NCI-H146 treated with DMSO at 0.1 percent for 48 hours (cell line): ENCODE measurements around the gene HVCN1.
"Not testable (repeated sequence)": the region's sequence is repeated elsewhere in the genome, so short reads cannot be mapped to it uniquely, and the experiment has no call there.

Experiments
- DNase-seq: peaks from one replicate; lab custom pipeline; 2025; ENCODE audit not compliant: unreplicated experiment; lab: John Stamatoyannopoulos, UW

HVCN1 gene

GRCh38 chr12:110668480-110669192 is 20.3 kb downstream of the HVCN1 start:
- no peak for DNase-seq

DNA sequence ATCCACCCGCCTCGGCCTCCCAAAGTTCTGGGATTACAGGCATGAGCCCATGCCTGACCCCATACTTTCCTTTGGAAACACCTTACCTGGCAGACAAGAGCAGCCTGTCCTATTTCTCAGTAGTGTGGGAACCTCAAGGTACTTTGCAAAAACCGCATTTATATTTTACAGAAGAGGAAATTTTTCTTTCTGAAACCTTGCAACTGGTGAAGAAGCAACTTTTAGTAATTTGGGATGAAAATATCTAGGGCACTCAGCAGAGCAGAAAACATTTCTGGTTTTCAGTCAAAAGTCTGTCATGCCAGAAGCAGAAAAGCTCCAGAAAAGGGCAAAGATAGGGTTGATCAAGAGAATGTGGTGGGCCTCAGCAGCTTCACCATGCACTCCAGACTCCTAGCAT is 21.2 kb downstream of the HVCN1 start:
- no peak for DNase-seq

DNA sequence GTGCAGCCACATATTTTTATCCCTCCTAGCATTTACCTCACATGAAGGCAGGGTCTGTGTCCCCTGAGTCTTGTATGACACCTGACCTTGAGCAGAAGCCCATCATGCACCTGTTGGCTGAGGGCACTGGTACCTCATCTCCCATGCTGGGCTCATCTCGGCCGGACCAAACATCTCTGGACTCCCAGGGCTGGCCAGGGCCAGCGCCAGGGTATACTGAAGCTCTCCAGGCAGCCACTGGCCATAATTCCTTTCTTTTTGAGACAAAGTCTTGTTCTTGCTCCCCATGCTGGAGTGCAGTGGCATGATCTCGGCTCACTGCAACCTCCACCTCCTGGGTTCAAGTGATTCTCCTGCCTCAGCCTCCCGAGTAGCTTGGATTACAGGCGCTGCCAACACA is 22.0 kb downstream of the HVCN1 start:
- DNase-seq = no peak

DNA sequence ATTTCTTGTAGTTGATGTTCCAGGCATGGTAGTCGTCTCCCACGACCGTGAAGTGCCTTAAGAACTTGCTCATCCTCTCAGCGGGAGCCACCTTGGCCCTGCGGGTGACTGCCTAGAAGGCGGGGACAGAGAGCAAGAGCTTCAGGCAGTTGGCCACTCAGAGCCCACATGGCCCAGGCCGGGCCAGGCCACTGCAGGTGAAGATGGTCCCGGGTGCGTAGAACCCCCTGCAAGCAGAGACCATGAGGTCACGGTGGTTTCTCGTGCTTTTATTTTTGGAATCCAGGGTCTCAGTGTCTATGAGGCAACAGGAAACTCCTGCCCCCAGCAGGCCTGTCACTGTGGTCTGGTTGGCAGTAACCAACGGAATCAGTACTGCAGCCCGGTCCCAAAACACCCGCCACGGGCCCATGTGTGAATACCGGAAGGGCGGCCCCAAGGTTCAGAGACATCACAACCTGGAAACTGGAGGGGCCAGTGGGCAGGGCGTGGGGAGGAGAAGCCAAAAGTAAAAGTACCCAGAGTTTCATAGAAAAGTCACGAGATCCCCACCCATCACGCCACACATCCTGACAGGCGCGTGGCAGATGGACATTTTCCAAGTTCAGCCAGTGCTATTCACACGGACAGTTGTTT is 27.5 kb downstream of the HVCN1 start:
- no peak for DNase-seq

GRCh38 chr12:110658878-110659277 is 30.0 kb downstream of the HVCN1 start:
- DNase-seq = no peak

DNA sequence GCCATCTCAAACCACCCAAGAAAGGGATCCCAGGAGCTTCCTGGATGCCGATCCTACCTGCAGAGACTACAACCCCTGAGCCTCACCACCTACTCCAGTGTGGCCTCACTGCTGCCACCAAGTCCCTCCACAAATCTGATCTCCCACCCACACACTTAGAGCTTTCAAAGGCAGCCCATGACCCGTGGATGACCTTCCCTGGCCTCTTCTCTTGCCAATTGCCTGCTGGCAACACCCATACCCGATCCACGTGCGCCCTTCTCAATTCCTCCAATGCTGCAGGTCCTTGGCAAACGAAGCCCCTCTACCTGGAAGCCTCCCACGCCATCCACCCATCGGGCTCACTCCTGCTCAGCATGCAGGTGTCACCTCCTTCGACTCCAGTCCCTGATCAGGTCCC is 30.7 kb downstream of the HVCN1 start:
- DNase-seq = no peak

DNA sequence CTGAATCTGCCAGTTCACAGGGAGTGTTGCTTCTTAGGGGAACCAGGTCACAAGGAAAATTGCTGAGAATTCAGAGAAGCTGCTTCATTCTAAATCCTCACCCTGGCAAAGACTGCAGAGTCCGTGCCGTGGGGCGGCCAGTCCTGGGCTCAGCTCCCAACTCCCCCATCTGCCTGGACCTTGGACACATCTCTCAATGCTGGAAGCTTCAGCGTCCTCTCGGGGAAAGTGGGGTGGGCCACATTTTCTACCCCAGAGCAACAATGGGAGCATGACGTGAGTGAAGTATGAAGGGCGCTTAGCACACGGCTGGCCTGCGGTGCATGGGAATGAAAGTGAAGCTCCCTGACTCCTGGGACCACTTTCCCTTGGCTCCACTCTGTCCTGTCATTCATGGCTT is 31.2 kb downstream of the HVCN1 start:
- DNase-seq = no peak

DNA sequence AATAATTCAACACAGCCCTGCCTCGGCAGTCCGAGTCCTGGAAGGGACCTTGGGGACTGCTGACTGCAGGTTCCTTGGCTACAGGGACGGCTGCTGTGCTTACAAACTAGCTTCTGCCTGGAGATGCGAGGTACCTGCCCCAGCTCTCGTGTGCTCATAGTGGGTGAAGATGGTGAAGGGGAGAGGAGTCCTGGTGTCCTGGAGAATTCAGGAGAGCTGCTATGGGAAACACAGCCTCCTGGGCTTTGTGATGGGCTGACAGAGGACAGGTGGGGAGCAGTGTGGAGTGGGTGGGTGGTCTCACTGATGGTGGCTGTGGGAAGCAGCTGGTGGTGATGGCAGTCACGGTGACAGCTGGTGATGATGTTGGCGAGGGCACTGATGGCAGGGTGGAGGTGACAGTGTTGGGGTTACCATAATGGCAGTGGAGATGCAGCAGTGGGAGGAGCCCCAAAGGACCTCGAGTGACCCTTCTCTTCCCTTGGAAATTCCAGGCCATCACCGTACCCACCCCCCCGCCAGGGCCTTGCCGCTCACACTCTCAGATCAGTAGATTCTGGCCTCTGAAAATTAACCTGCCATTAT is 32.8 kb downstream of the HVCN1 start:
- no peak for DNase-seq

- DNase-seq = not testable (repeated sequence)
Measured at GRCh38 chr12:110654238-110654637, 34.7 kb downstream of the HVCN1 start.

DNA sequence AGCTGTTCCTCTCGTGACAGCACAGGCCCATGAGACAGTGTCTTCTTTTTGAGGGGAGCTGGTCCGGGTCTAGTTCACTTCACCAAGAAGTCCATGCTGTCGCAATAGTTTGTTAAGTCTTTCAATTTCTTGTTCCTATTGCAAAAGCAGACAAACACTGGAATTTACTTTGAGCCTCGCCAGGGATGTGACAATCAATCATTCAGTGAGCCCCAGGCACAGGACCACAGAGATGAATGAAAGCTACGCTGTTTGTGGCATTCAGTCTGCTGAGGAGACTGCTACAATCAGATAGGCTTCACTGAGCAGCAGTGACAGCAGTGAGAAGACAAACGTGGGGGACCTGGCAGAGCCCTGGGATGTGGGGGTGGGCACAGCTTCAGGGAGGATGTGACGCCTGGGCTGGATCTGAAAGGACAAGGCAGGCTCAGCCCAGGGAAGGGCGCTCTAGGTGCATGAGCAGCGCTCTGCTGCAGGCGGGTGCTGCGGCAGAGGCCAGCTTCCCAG is 39.5 kb downstream of the HVCN1 start:
- no peak for DNase-seq

DNA sequence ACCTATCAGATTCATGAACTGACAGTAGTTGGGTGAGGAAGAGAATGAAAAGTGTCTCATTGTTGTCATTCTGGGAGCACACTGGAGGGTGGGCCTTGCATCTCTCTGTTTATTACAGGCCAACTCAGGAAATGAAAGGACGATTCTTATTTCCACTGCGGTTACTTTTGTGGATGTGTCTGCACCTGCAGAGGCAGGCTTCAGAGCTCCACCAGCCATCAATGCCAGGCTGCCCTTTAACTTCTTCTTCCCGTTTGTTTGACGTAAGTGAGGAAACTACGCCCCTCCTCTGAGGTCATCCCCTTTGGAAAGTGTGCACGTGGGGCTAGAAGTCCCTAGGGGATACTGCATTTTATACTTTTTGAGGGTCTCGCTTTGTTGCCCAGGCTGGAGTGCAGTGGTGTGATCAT is 41.3 kb downstream of the HVCN1 start:
- DNase-seq = no peak

- DNase-seq = no peak
Measured at GRCh38 chr12:110641521-110641920, 47.4 kb downstream of the HVCN1 start.

- DNase-seq = no peak
Measured at GRCh38 chr12:110640275-110641025, 48.5 kb downstream of the HVCN1 start.

- DNase-seq = no peak
Measured at GRCh38 chr12:110639336-110640141, 49.4 kb downstream of the HVCN1 start.

- DNase-seq = no peak
Measured at GRCh38 chr12:110638796-110639195, 50.1 kb downstream of the HVCN1 start.

- DNase-seq = no peak
Measured at GRCh38 chr12:110637869-110638441, 51.0 kb downstream of the HVCN1 start.

DNA sequence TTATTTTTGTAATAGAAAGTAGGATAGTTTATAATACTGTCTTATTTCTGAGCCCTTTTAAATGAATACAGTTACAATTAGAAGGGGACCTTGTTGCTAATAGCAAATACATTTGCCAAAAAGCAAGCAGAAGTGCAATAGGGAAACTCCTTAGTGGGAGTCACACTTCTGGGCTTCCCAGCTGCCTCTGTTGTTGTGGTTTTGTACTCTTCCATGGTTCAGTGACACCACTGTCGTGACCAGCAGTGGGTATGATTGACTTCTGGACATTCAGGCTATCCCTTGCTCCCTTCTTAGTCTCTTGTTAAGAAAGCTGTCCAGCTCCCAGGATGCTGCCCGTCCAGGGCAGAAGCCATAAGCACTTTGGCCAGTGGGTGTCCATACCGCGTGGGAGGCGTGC is 52.4 kb downstream of the HVCN1 start:
- no peak for DNase-seq

DNA sequence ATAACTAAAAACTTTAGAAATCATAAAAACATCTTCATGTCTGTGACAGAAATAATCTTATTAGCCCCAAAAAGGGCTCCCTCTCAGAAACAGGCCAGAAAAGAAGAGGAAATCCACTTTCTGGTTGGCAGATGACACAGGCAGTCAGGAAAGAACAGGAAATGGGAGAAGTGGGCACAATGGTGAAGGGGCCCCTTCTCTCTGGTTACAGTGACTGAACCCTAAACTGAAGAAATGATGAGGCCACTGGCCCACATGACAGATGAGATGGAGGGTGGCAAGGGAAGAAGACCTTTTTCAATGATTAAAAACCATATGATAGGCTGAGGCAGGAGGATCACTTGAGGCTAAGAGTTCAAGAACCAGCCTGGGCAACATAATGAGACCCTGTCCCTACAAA is 53.9 kb downstream of the HVCN1 start:
- no peak for DNase-seq

DNA sequence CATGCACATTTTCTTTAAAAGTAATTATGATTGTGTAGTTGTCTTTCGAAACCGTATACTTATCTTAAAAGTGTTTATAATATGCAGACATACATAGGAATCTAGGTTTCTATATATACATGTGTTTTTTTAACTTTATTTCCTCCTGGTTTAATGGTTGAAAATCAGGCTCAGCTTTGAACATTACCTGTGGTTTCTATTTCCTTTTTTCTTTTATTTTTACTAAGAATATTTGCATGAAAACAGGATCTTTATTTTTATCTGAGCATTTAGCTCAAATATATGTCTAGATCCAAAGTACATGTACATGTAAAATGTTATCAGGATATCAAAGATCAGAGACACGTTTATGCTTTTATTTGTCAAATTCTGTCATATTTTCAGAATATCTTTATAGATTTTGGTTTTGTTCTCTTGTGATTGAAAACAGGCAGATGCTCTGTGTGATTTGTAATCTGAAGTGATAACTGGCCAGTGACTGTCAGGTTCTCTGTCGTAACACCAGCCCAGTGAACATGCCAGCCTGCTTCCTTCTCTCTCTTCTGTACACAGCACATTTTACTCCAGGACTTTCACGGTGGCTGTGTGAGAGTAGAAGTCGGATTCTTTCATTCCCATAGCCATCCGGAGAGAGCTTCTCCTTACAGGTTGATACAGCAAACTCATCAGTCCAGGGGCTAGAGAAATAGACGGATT is 61.3 kb downstream of the HVCN1 start:
- DNase-seq = no peak

GRCh38 chr12:110622582-110622981 is 66.3 kb downstream of the HVCN1 start:
- no peak for DNase-seq
